GM04503 (cell line): ENCODE data around the gene FDXR.
"Not testable (repeated sequence)": the region's sequence is repeated elsewhere in the genome, so short reads cannot be mapped to it uniquely, and the experiment has no call there.

Experiments
- DNase-seq: peaks from one replicate; pipeline ENCODE4 v3.0.0-alpha.2; 2012; ENCODE audit warnings: low read depth

Gene FDXR

GRCh38 chr17:74871356-74872076 is 1.3 kb downstream of the FDXR start:
- no peak for DNase-seq

GRCh38 chr17:74870512-74870911 is 2.3 kb downstream of the FDXR start:
- DNase-seq = peak; percentile 22

- DNase-seq = not testable (repeated sequence)
These were observed 2.8 kb downstream of the FDXR start for GRCh38 chr17:74870028-74870427.

- no peak for DNase-seq
These were observed 3.9 kb downstream of the FDXR start for GRCh38 chr17:74868908-74869255.

GRCh38 chr17:74868251-74868907 is 4.4 kb downstream of the FDXR start:
- DNase-seq = no peak

- no peak for DNase-seq
These were observed 6.5 kb downstream of the FDXR start for GRCh38 chr17:74866198-74866835.

- no peak for DNase-seq
These were observed 7.1 kb downstream of the FDXR start for GRCh38 chr17:74865504-74866197.

GRCh38 chr17:74864866-74865395 is 7.9 kb downstream of the FDXR start:
- no peak for DNase-seq

GRCh38 chr17:74864297-74864865 is 8.4 kb downstream of the FDXR start:
- DNase-seq = no peak

- no peak for DNase-seq
These were observed 9.1 kb downstream of the FDXR start for GRCh38 chr17:74863420-74864296.

GRCh38 chr17:74862919-74863318 is 9.9 kb downstream of the FDXR start:
- no peak for DNase-seq

- DNase-seq = no peak
These were observed 10.5 kb downstream of the FDXR start for GRCh38 chr17:74862108-74862901.

GRCh38 chr17:74861662-74862107 is 11.1 kb downstream of the FDXR start:
- DNase-seq = no peak

- DNase-seq = no peak
These were observed 11.7 kb downstream of the FDXR start for GRCh38 chr17:74860872-74861661.

GRCh38 chr17:74860229-74860871 is 12.4 kb downstream of the FDXR start:
- no peak for DNase-seq

- DNase-seq = no peak
These were observed 13.2 kb downstream of the FDXR start, which contains the start of gene GRIN2C for GRCh38 chr17:74859459-74860228. Gene GRIN2C (minus strand): TSS chr17:74859885. CDS start chr17:74855092, 4,793 bp downstream.

- DNase-seq = no peak
These were observed 13.9 kb downstream of the FDXR start for GRCh38 chr17:74858672-74859458.
